ENCODE measurements around the gene ANKRD39.
"Not testable (repeated sequence)": the region's sequence is repeated elsewhere in the genome, so short reads cannot be mapped to it uniquely, and the experiment has no call there.

The ANKRD39 gene

DNA sequence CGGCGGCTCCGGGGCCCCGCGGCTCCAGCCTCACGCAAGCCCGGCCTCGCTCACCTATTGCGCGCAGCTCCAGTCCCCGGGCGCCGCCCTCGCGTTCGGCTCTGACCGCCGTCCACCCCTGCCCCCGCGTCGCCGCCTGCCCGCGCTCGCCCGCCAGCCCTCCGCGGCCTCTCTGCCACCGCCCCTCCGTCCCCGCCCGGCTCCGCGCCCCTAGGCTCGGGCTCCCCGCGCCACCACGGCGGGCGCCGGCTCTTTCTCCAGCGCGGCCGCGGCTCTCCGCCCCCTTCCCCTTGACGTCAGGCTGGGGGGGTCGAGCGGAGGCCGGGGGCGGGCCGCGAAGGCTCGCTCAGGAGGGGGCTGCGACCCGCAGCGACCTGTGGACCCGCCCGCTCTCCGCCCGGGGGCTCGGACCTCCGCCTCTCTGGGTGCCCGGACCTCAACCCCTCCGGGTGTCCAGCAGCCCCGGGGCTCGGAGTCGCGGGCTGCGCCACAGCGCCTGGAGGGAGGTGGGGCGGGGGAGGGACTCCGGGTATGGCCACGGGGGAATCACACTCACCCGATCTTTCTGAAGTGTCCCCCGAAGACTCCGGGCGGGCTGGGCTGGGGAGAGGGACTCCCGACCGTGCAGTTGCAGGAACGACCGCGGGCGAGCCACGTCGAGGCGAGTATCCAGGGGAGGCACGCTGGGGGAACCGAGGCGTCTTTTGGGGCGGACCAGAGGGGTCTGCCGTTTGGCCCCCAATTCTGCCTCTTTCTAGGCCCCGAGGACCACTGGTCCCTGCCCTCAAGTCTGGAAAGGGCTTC lies 12.2 kb upstream of the ANKRD39 start, which contains the start of gene SEMA4C:
SEMA4C (minus strand) TSS at position 259 of the 804 bp plus-strand sequence. CDS start 2,194 bp downstream, outside the sequence.
- peaks cover 44% of the 10 kb centered on the region for H3K4me1 Mint-ChIP-seq
- peaks cover 54% of the 10 kb centered on the region for H3K27me3 Mint-ChIP-seq
- peaks cover 21% of the 10 kb centered on the region for H3K36me3 Mint-ChIP-seq
- CTCF ChIA-PET: interaction anchor here (1.1 to 4.4 kb wide), 5 partner anchors 12 to 84 kb away, joined by 4 to 30 read pairs (median 7); partner anchors contain the start of gene ANKRD39
- peak within 1 kb of the TSS; percentile 86 for H3K27ac Mint-ChIP-seq
- H3K9me3 Mint-ChIP-seq: no peaks in the 10 kb centered on the region
- H3K4me3 Mint-ChIP-seq: peak within 1 kb of the TSS; percentile 85
- DNase-seq: peak; percentile 74

DNA sequence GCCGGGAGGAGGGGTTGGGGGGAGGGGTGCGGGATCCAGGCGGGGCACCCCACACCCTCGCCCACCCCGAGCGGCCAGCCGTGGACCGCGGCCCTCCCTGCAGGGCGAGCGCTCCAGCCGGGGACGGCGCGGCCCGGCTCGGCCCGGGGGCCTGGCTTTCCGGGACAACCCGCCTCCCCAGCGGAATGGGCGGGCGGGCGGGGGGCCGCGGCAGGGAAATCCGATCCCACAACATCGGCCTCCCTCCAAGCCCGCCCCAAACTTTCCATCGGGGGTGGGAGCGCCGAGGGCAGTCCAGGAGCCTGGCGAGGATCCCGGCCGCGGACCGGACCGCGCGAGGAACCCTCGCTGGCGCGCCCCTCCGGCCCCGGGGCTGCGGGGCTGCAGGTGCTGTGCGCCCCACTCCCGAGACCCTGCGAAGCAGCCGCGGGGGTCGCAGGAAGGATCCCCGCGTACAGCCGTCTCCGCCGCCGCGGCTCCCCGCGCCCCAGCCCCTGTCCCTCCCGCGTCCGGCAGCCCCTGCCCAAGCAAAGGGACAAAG lies 11.5 kb upstream of the ANKRD39 start:
- Mint-ChIP-seq H3K36me3 (peaks cover 21% of the 10 kb centered on the region), H3K27me3 (peaks cover 47% of the 10 kb centered on the region), H3K9me3 (no peaks in the 10 kb centered on the region), H3K27ac (no peak overlapping the region), H3K4me1 (peaks cover 42% of the 10 kb centered on the region), H3K4me3 (peak overlapping the region; percentile 85)
- DNase-seq: no peak
- CTCF ChIA-PET: interaction anchor here (1.0 to 4.4 kb wide), 4 partner anchors 12 to 90 kb away, joined by 3 to 30 read pairs (median 15); partner anchors contain the start of gene ANKRD39

DNA sequence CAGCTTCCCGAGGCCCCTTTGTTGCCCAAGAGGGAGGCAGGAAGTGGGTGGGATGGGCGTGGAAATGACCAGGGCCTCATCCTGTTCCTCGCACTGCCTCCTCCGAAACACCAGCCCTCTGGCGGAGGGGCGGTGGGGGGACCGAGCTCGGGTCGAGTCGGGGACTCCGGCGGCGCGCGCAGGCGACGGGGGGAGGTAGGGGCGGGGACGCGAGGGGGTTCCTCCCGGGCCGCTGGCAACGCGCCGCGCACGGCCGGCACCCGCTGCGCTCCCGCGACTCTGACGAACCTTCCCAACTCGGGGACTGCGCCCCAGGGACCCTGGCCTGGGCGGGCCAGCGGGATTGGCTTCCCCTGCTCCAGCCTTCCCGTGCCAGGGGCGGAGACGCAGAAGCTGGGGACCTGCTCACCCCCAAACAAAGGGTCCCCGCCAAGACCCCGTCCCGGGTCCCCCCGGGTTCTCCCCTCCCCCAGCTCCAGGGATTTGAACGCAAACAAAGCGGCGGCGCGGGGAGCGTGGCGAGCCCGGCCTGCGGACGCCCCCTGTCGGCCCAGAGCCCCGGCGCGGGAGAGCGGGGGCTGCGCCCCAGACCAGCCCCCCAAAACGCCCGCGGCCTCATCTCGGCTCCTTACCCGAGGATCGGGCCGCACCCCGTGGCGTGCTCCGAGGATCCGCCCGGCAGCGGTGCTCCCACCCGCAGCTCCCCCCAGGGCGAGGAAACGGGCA lies 10.9 kb upstream of the ANKRD39 start:
- CTCF ChIA-PET: interaction anchor here (0.7 to 4.4 kb wide), 6 partner anchors 9 to 91 kb away, joined by 3 to 30 read pairs (median 4); partner anchors contain the start of gene ANKRD39
- Mint-ChIP-seq H3K27me3 (peaks cover 41% of the 10 kb centered on the region), H3K27ac (peak overlapping the region; percentile 84), H3K36me3 (peaks cover 21% of the 10 kb centered on the region), H3K4me3 (peak overlapping the region; percentile 85), H3K4me1 (peaks cover 39% of the 10 kb centered on the region), H3K9me3 (no peaks in the 10 kb centered on the region)
- peak; percentile 83 for DNase-seq

DNA sequence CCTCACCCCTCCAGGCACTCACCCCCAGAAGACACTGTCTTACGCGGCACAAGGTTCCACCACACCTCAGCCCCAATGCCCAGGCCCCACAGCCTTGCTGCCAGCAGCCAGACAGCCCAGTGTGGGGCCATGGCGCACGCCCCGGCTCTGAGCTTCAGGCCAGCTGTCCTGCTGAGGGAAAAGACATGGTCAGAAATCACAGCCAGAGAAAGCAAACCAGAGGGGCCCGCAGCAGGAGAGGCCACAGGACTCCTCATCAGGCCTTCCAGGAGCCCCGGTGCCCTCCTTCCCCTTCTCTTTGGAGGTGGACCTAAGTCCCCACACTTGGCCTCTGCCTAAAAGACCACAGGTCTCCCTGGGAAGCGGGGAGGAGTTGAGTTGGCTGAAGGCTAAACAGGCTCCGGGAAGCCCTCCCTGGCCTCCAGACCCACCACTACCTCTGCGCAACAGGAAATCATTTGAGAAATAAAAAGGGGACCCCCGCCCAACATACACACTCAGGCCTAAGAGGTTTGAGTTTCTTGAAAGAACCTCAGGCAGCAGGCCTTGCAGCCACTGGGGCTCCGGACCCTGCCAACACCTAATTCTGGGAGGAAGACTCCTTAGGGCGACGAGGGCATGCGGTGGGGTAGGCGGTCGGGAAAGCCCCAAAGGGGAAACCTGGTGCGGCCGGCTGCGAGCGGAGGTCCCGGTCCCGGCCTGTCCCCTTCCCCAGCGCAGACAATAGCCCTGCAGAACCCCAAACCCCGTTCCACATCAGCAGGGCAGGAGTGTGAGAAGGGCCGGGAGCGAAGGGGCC lies 10.1 kb upstream of the ANKRD39 start:
- CTCF ChIA-PET: interaction anchor here (0.7 to 4.4 kb wide), 6 partner anchors 9 to 95 kb away, joined by 3 to 30 read pairs (median 4); partner anchors contain the start of gene ANKRD39
- Mint-ChIP-seq H3K27ac (peak overlapping the region; percentile 84), H3K27me3 (peaks cover 33% of the 10 kb centered on the region), H3K36me3 (peaks cover 26% of the 10 kb centered on the region), H3K9me3 (no peaks in the 10 kb centered on the region), H3K4me1 (peaks cover 44% of the 10 kb centered on the region), H3K4me3 (peak overlapping the region; percentile 85)
- no peak for DNase-seq

DNA sequence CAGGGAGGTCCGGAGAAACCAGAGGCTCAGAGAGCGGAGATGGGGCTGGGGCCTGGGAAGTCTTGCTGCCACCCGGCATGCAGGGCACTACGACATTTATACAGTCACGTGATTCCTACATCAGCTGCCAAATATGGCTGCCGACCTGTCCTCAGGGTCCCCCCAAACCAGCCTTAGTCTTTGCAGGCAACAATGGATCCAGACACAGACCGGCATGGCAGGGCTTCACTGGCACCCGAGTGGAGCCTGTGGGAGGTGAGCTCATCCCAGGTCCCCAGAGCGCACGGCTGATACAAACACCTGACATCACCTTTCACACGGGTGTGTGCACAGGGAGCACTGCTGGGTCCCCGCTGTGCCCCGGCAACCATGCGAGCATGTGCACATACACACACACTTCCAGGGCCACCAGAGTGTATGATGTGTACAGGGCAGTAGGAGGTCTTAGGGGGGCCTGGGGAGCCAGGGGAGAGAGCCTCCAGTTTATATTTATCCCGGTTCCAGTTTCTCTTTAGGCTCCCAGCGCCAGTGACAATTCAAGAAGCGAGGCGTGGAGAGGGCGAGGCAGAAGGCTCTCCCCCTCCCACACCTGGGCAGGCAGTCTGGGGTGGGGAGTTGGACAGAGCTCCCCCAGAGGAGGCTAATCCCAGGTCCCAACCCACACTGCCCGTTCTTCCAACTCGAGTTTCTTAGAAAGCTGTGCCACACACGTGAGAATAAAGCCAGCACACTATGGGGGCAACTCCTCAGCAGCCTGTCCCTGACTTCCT lies 9.4 kb upstream of the ANKRD39 start:
- H3K36me3 Mint-ChIP-seq: peaks cover 29% of the 10 kb centered on the region
- no peak for DNase-seq
- peak overlapping the region; percentile 85 for H3K4me3 Mint-ChIP-seq
- H3K9me3 Mint-ChIP-seq: no peaks in the 10 kb centered on the region
- H3K4me1 Mint-ChIP-seq: peaks cover 45% of the 10 kb centered on the region
- CTCF ChIA-PET: interaction anchor here (1.0 to 4.4 kb wide), 4 partner anchors 9 to 245 kb away, joined by 3 to 30 read pairs (median 14); partner anchors contain the start of gene ANKRD39
- peaks cover 25% of the 10 kb centered on the region for H3K27me3 Mint-ChIP-seq
- H3K27ac Mint-ChIP-seq: peak overlapping the region; percentile 84

DNA sequence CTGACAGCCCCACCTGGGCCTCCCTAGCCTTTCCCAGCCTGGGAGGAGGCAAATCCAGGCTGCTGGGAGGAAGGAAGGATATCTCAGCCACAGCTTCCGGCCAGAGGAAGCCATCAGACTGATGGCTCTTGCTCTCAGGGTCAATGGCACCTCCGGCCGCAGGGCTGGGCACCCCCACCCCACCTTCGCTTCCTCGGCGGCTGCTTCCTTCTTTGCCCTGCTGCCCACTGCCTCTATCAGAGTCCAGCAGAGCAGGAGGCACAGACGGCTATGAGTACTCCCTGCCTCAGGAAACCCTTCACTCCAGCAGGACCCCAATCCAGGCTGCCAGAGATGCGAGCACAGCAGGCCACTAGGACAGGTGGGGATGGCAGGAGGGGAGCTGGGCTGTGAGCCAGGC lies 8.8 kb upstream of the ANKRD39 start:
- Mint-ChIP-seq H3K27me3 (peaks cover 20% of the 10 kb centered on the region), H3K4me3 (peak overlapping the region; percentile 85), H3K27ac (no peak overlapping the region), H3K36me3 (peaks cover 33% of the 10 kb centered on the region), H3K9me3 (no peaks in the 10 kb centered on the region), H3K4me1 (peaks cover 49% of the 10 kb centered on the region)
- CTCF ChIA-PET: interaction anchor here (1.0 to 4.4 kb wide), 3 partner anchors 9 to 245 kb away, joined by 4 to 30 read pairs (median 25); partner anchors contain the start of gene ANKRD39
- DNase-seq: no peak

DNA sequence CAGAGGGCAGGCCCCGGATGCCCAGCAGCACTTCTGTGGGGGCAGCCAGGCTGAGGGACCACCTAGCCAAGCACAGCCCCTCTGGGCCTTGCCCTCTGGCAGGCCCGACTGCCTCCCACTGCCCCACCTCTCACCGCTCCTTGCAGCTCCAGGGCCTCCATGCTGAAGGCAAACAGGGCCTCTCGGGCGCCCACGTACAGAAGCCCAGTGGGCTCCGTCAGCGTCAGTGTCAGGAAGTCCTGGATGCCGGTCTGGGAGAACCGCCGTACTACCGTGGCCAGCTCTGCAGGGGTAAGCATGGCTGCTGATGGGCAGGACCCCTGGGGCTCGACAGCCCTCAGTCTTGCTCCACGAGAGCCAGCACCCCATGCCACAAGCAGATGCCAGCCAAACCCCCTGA lies 8.3 kb upstream of the ANKRD39 start:
- Mint-ChIP-seq H3K27ac (no peak overlapping the region), H3K4me1 (peaks cover 46% of the 10 kb centered on the region), H3K9me3 (no peaks in the 10 kb centered on the region), H3K27me3 (peaks cover 15% of the 10 kb centered on the region), H3K4me3 (no peak overlapping the region), H3K36me3 (peaks cover 38% of the 10 kb centered on the region)
- CTCF ChIA-PET: interaction anchor here (3.8 to 4.4 kb wide), 2 partner anchors 8 to 85 kb away, joined by 25 to 30 read pairs; partner anchors contain the start of gene ANKRD39
- no peak for DNase-seq

DNA sequence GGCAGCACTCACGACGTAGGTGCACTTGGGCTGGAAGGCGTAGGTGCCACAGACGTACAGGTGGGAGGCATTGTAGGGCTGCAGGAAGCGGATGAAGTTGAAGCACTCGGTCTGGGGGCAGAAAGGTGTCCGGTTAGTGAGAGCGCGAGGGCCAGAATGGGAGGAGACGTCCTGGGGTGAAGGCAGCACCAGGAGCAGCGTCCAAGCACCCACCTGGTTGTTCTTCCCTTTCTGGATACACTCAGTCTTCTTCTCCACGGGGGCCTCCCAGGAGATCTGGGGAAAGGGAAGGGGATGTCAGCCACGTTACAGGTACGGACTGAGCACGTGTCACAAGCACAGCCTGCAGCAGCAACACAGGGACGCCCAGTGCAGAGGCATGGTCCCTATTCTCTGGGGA lies 7.8 kb upstream of the ANKRD39 start:
- H3K27me3 Mint-ChIP-seq: peaks cover 10% of the 10 kb centered on the region
- H3K9me3 Mint-ChIP-seq: no peaks in the 10 kb centered on the region
- CTCF ChIA-PET: interaction anchor here (4.4 kb wide), 1 partner anchor 8 kb away, joined by 30 read pairs; the partner anchor contains the start of gene ANKRD39
- H3K27ac Mint-ChIP-seq: peak overlapping the region; percentile 37
- no peak overlapping the region for H3K4me3 Mint-ChIP-seq
- peaks cover 41% of the 10 kb centered on the region for H3K4me1 Mint-ChIP-seq
- H3K36me3 Mint-ChIP-seq: peaks cover 39% of the 10 kb centered on the region
- no peak for DNase-seq

DNA sequence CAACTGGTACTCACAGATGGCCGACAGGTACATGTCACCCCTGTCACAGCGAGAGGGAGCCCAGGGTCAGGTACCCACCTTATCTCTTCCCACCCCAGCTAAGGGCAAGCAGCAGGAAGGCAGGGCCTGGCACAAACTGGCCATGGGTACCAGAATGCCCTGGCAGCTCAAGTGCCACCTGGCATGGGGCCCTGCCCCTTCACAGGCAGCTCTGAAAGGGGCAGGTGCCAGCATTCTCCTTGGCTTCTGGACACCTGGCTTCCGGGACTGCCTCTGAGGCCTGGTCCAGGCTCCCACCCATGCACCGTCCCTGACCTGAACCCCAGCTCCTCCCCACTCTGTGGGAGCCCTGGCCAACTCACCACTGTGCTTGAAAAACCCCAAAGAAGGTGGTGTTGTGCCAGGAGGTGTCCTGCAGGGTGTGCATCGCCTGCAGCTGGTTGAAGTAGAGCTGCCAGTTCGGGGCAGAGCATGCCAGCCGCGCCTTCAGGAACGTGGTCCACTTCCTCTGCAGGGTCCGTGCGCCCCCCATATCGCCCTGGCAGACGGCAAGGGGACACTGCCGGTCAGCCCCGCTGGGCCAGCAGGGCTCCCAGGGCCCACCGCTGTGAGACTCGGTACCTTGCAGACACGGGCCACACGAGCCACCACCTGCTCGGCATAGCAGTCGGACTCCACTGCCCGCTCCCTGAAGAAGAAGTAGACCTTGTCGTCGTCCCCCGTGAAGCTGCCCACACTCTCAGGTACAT lies 6.7 kb upstream of the ANKRD39 start:
- Mint-ChIP-seq H3K4me1 (peaks cover 48% of the 10 kb centered on the region), H3K27me3 (peaks cover 4% of the 10 kb centered on the region), H3K9me3 (no peaks in the 10 kb centered on the region), H3K27ac (no peak overlapping the region), H3K36me3 (peaks cover 46% of the 10 kb centered on the region), H3K4me3 (no peak overlapping the region)
- CTCF ChIA-PET: interaction anchor here (1.0 to 1.6 kb wide), 3 partner anchors 87 to 92 kb away, joined by 3 to 19 read pairs (median 3); no protein-coding TSS in a partner anchor
- no peak for DNase-seq

DNA sequence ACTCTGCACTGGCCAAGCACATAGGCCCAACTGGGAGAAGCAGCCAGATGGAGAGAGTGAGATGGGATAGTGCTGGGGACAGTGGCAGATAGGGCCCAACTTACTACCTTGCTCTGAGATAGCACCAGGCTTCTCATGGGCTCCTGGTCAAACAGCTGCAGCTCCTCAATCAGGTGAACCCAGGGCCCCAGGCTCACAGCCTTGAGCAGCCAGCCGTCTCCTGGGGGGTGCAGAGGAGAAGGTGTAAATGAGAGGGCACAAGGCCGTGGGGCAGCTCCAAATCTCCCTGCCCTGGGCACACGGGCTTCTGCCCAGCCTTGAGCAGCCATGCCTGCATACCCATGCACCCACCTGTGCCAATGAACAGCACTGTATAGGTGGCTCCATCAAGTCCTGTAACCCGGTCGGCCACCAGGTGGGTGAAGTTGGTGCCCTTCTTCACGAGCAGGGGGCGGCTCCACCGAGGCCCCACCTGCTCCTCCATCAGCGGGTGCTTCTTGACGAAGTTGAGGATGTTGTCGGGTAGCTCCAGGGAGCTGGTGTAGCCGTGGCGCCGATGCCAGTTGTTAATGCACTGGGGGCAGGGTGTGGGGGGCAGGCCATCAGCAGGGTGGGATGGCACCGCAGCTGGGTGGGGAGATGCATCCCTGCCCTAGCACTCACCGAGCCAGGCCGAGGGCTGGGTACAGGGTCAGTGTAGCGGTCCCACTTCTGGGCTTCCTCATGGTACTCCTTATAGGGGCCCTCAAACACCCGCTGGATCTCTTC lies 5.9 kb upstream of the ANKRD39 start:
- Mint-ChIP-seq H3K4me3 (no peak overlapping the region), H3K36me3 (peaks cover 46% of the 10 kb centered on the region), H3K27ac (no peak overlapping the region), H3K4me1 (peaks cover 56% of the 10 kb centered on the region), H3K9me3 (no peaks in the 10 kb centered on the region), H3K27me3 (peaks cover 4% of the 10 kb centered on the region)
- CTCF ChIA-PET: interaction anchor here (1.2 to 1.6 kb wide), 3 partner anchors 88 to 94 kb away, joined by 3 to 19 read pairs (median 3); no protein-coding TSS in a partner anchor
- no peak for DNase-seq

DNA sequence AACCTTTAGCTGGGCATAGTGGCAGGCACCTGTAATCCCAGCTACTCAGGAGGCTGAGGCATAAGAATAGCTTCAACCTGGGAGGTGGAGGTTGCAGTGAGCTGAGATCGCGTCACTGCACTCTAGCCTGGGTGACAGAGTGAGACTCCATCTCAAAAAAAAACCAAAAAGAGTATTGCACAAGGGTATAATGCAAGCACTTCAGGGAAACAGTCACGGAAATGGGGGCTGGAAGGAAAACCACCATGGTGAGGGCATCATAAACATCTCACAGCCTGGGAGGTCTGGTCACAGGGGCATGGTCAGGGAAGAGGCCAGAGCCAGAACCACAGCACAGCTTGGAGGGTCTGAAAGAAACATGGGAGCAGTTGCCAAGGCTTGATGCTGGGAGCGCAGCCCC lies 5.2 kb upstream of the ANKRD39 start:
- Mint-ChIP-seq H3K4me1 (peaks cover 55% of the 10 kb centered on the region), H3K36me3 (peaks cover 45% of the 10 kb centered on the region), H3K27ac (peak overlapping the region; percentile 37)
- H3K27me3 Mint-ChIP-seq, H3K4me3 Mint-ChIP-seq, H3K9me3 Mint-ChIP-seq, DNase-seq: not testable (repeated sequence)
- CTCF ChIA-PET: interaction anchor here (1.2 to 1.4 kb wide), 2 partner anchors 91 to 94 kb away, joined by 3 read pairs; no protein-coding TSS in a partner anchor
